Lung (tissue), 13 donors: Measurements from ENCODE around the gene CCDC78. TPM values are rescaled to one million over a fixed set of nuclear protein-coding genes. Genes with fewer than 3 reads are reported as not detected.

ENCODE experiments used
- ATAC-seq: fragments of 200-7000 bp; cut with Tn5 transposase; one replicate; pipeline ENCODE4 v1.9.1; 2020; ENCODE audit warnings: moderate number of reproducible peaks; ENCODE audit not compliant: insufficient read depth, low FRiP score
- DNase-seq, 3 donors: peaks; one replicate each; pipeline ENCODE4 v3.0.0-alpha.2; 2013 to 2017
- H3K27ac ChIP-seq, 2 donors: one replicate each; pipeline ENCODE4 v1.5.1; 2013; ENCODE audit warnings: mild to moderate bottlenecking in 2 of 2, moderate library complexity in 2 of 2, control low read depth in 1 of 2, inconsistent platforms in 1 of 2, low read depth in 1 of 2, low read length in 1 of 2
- H3K27me3 ChIP-seq, 3 donors: one replicate each; pipeline ENCODE4 v1.5.1; 2013; ENCODE audit warnings: low read length in 2 of 3; ENCODE audit not compliant: control insufficient read depth in 3 of 3, insufficient read depth in 3 of 3
- H3K36me3 ChIP-seq, 4 donors: one replicate each; pipeline ENCODE4 v1.5.1; 2013; ENCODE audit warnings: low read length in 4 of 4, mild to moderate bottlenecking in 1 of 4, moderate library complexity in 1 of 4; ENCODE audit not compliant: control insufficient read depth in 4 of 4, insufficient read depth in 4 of 4
- H3K4me1 ChIP-seq, 5 donors: one replicate each; pipeline ENCODE4 v1.5.1; 2013; ENCODE audit warnings: low read length in 5 of 5, mild to moderate bottlenecking in 2 of 5, moderate library complexity in 1 of 5; ENCODE audit not compliant: control insufficient read depth in 5 of 5, insufficient read depth in 5 of 5
- H3K4me3 ChIP-seq: one replicate; pipeline ENCODE4 v1.5.1; 2013; ENCODE audit warnings: mild to moderate bottlenecking, control low read depth, moderate library complexity
- H3K9ac ChIP-seq, 2 donors: one replicate each; pipeline ENCODE4 v1.5.1; 2013; ENCODE audit warnings: low read length in 2 of 2, control low read depth in 1 of 2; ENCODE audit not compliant: insufficient read depth in 1 of 2
- H3K9me3 ChIP-seq, 4 donors: one replicate each; pipeline ENCODE4 v1.5.1; 2013; ENCODE audit warnings: low read length in 3 of 4, mild to moderate bottlenecking in 1 of 4, moderate library complexity in 1 of 4; ENCODE audit not compliant: control insufficient read depth in 4 of 4, insufficient read depth in 3 of 4
- WGBS, 2 donors: extraction: QIAGEN DNeasy Blood & Tissue Kit; methylation state at CpG; one replicate each; pipeline ENCODE4 v1.1.7; 2013; 5-methylcytosine and 5-hydroxymethylcytosine counted together
- polyA plus RNA-seq, 2 donors: library from polyadenylated mRNA; stranded (reverse); fragments of 200-250 nt; gene quantifications; one replicate each; pipeline ENCODE4 v1.2.1, GENCODE V29; 2013
- small RNA-seq: library from RNA; depleted of rRNA; stranded (forward); fragments of <200 nt; gene quantifications from one replicate; pipeline ENCODE3, GENCODE V24; 2014; ENCODE audit warnings: low replicate concordance
- total RNA-seq, 2 donors: library from RNA; depleted of rRNA in 1 of 2; stranded (reverse); fragments of >200 nt in 1 of 2; gene quantifications; one replicate each; pipeline ENCODE4 v1.2.1, GENCODE V29; 2014 to 2021
- TF ChIP-seq, protein P1 (sequence below): IDR thresholded peaks from 2 replicates; pipeline ENCODE4 v1.5.1; 2012; ENCODE audit warnings: mild to moderate bottlenecking; ENCODE audit errors: control extremely low read depth, extremely low read depth
- donor health status: control.
- donor health status: control.
- donor health status: Bipolar disorder and iron deficiency.
- donor health status: healthy.
- donor health status: DM: yes; HTN: yes; CAD: no.

Gene CCDC78
- total and polyA plus RNA-seq, 4 donors, result 25.6 to 71.6 (median 37.0) TPM

- Histone ChIP-seq H3K4me3 (no peak overlapping the region), H3K27ac (no peak overlapping the region), H3K9ac (no peak overlapping the region), H3K9me3 (peaks cover 0 to 4% (median 0%) of the 10 kb centered on the region in 4 donors), H3K36me3 (peaks cover 2 to 46% (median 19%) of the 10 kb centered on the region in 4 donors), H3K4me1 (peaks cover 0 to 21% (median 4%) of the 10 kb centered on the region in 5 donors), H3K27me3 (no peaks in the 10 kb centered on the region)
- DNase-seq (no peak), ATAC-seq (no peak)
- 92 to 96% methylated on average over 21 of the region's 21 CpGs for WGBS, 2 donors
- TF ChIP-seq, protein P1, sequence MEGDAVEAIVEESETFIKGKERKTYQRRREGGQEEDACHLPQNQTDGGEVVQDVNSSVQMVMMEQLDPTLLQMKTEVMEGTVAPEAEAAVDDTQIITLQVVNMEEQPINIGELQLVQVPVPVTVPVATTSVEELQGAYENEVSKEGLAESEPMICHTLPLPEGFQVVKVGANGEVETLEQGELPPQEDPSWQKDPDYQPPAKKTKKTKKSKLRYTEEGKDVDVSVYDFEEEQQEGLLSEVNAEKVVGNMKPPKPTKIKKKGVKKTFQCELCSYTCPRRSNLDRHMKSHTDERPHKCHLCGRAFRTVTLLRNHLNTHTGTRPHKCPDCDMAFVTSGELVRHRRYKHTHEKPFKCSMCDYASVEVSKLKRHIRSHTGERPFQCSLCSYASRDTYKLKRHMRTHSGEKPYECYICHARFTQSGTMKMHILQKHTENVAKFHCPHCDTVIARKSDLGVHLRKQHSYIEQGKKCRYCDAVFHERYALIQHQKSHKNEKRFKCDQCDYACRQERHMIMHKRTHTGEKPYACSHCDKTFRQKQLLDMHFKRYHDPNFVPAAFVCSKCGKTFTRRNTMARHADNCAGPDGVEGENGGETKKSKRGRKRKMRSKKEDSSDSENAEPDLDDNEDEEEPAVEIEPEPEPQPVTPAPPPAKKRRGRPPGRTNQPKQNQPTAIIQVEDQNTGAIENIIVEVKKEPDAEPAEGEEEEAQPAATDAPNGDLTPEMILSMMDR, result no peak
Measured at GRCh38 chr16:672851-673250, 53.4 kb downstream of the CCDC78 start.

Small RNA genes within 50 kb of the gene (small RNA-seq; reads per million reads assigned to genes)
- gene MIR662, result not detected

Other genes with a start within 250 kb of the CCDC78 start
- gene CAPN15, start 198.7 kb downstream of the CCDC78 start, total RNA-seq, result 10 to 100 TPM; 14.4 to 64.1 TPM
- 10 to 100 TPM; 37.2 to 40.6 TPM for gene CAPN15, start 198.7 kb downstream of the CCDC78 start, polyA plus RNA-seq
- not detected for gene PRR35, start 166.0 kb downstream of the CCDC78 start, total RNA-seq
- not detected for gene PRR35, start 166.0 kb downstream of the CCDC78 start, polyA plus RNA-seq
- gene NHLRC4, start 159.4 kb downstream of the CCDC78 start, total RNA-seq, result 1 to 10 TPM; 7.0 to 8.6 TPM
- gene NHLRC4, start 159.4 kb downstream of the CCDC78 start, polyA plus RNA-seq, result 1 to 10 TPM; 2.3 to 4.5 TPM
- gene PIGQ, start 156.5 kb downstream of the CCDC78 start, total RNA-seq, result 10 to 100 TPM; 34.9 to 81.2 TPM
- gene PIGQ, start 156.5 kb downstream of the CCDC78 start, polyA plus RNA-seq, result 10 to 100 TPM; 41.5 to 98.2 TPM
- 10 to 100 TPM; 25.1 to 58.9 TPM for gene RAB40C, start 136.4 kb downstream of the CCDC78 start, total RNA-seq
- 10 to 100 TPM; 34.0 to 53.8 TPM for gene RAB40C, start 136.4 kb downstream of the CCDC78 start, polyA plus RNA-seq
- 1 to 10 TPM in 1 of 2 donors, under 1 TPM in 1; 0.31 to 2.5 TPM for gene WFIKKN1, start 95.5 kb downstream of the CCDC78 start, total RNA-seq
- gene WFIKKN1, start 95.5 kb downstream of the CCDC78 start, polyA plus RNA-seq, result under 1 TPM; 0.44 to 0.79 TPM
- gene METTL26, start 90.1 kb downstream of the CCDC78 start, total RNA-seq, result 10 to 100 TPM; 36.1 to 89.8 TPM
- 100 to 1,000 TPM; 138 to 200 TPM for gene METTL26, start 90.1 kb downstream of the CCDC78 start, polyA plus RNA-seq
- 10 to 100 TPM in 1 of 2 donors, 1 to 10 TPM in 1; 9.1 to 61.6 TPM for gene MCRIP2, start 84.6 kb downstream of the CCDC78 start, total RNA-seq
- gene MCRIP2, start 84.6 kb downstream of the CCDC78 start, polyA plus RNA-seq, result 100 to 1,000 TPM in 1 of 2 donors, 10 to 100 TPM in 1; 45.0 to 109 TPM
- gene WDR90, start 77.1 kb downstream of the CCDC78 start, total RNA-seq, result 10 to 100 TPM; 22.4 to 74.2 TPM
- 10 to 100 TPM; 18.6 to 33.4 TPM for gene WDR90, start 77.1 kb downstream of the CCDC78 start, polyA plus RNA-seq
- 100 to 1,000 TPM in 1 of 2 donors, 10 to 100 TPM in 1; 40.5 to 121 TPM for gene RHOT2, start 58.3 kb downstream of the CCDC78 start, total RNA-seq
- gene RHOT2, start 58.3 kb downstream of the CCDC78 start, polyA plus RNA-seq, result 100 to 1,000 TPM; 111 to 119 TPM
- 1 to 10 TPM in 1 of 2 donors, under 1 TPM in 1; 0.91 to 5.4 TPM for gene RHBDL1, start 50.8 kb downstream of the CCDC78 start, total RNA-seq
- gene RHBDL1, start 50.8 kb downstream of the CCDC78 start, polyA plus RNA-seq, result 1 to 10 TPM in 1 of 2 donors, under 1 TPM in 1; 0.98 to 2.2 TPM
- gene STUB1, start 46.0 kb downstream of the CCDC78 start, total RNA-seq, result 100 to 1,000 TPM in 1 of 2 donors, 10 to 100 TPM in 1; 58.8 to 131 TPM
- 100 to 1,000 TPM; 113 to 131 TPM for gene STUB1, start 46.0 kb downstream of the CCDC78 start, polyA plus RNA-seq
- 10 to 100 TPM; 32.5 to 90.3 TPM for gene JMJD8, start 42.1 kb downstream of the CCDC78 start, total RNA-seq
- gene JMJD8, start 42.1 kb downstream of the CCDC78 start, polyA plus RNA-seq, result 10 to 100 TPM; 48.4 to 67.5 TPM
- gene WDR24, start 36.0 kb downstream of the CCDC78 start, total RNA-seq, result 10 to 100 TPM in 1 of 2 donors, 1 to 10 TPM in 1; 8.1 to 16.3 TPM
- 1 to 10 TPM; 8.1 to 9.8 TPM for gene WDR24, start 36.0 kb downstream of the CCDC78 start, polyA plus RNA-seq
- 1 to 10 TPM in 1 of 2 donors, under 1 TPM in 1; 0.14 to 7.4 TPM for gene FBXL16, start 20.6 kb downstream of the CCDC78 start, total RNA-seq
- gene FBXL16, start 20.6 kb downstream of the CCDC78 start, polyA plus RNA-seq, result 1 to 10 TPM in 1 of 2 donors, under 1 TPM in 1; 0.93 to 5.0 TPM
- gene METRN, start 11.3 kb downstream of the CCDC78 start, total RNA-seq, result 10 to 100 TPM; 10.9 to 67.3 TPM
- gene METRN, start 11.3 kb downstream of the CCDC78 start, polyA plus RNA-seq, result 10 to 100 TPM; 30.3 to 52.7 TPM
- gene ANTKMT, start 5.3 kb downstream of the CCDC78 start, total RNA-seq, result 10 to 100 TPM in 1 of 2 donors, 1 to 10 TPM in 1; 9.2 to 65.7 TPM
- 10 to 100 TPM; 35.5 to 56.3 TPM for gene ANTKMT, start 5.3 kb downstream of the CCDC78 start, polyA plus RNA-seq
- gene HAGHL, start 663 bp upstream of the CCDC78 start, total RNA-seq, result 10 to 100 TPM in 1 of 2 donors, 1 to 10 TPM in 1; 4.1 to 26.7 TPM
- 10 to 100 TPM; 13.0 to 13.1 TPM for gene HAGHL, start 663 bp upstream of the CCDC78 start, polyA plus RNA-seq
- 10 to 100 TPM; 31.2 to 40.6 TPM for gene CIAO3, start 14.6 kb upstream of the CCDC78 start, total RNA-seq
- gene CIAO3, start 14.6 kb upstream of the CCDC78 start, polyA plus RNA-seq, result 10 to 100 TPM; 21.0 to 30.2 TPM
- gene MSLN, start 34.3 kb upstream of the CCDC78 start, total RNA-seq, result 100 to 1,000 TPM in 1 of 2 donors, 10 to 100 TPM in 1; 98.8 to 155 TPM
- 100 to 1,000 TPM; 116 to 125 TPM for gene MSLN, start 34.3 kb upstream of the CCDC78 start, polyA plus RNA-seq
- 10 to 100 TPM in 1 of 2 donors, 1 to 10 TPM in 1; 8.2 to 25.2 TPM for gene RPUSD1, start 61.9 kb upstream of the CCDC78 start, total RNA-seq
- gene RPUSD1, start 61.9 kb upstream of the CCDC78 start, polyA plus RNA-seq, result 10 to 100 TPM; 21.8 to 25.6 TPM
- 10 to 100 TPM; 13.3 to 16.5 TPM for gene CHTF18, start 62.2 kb upstream of the CCDC78 start, total RNA-seq
- gene CHTF18, start 62.2 kb upstream of the CCDC78 start, polyA plus RNA-seq, result 10 to 100 TPM in 1 of 2 donors, 1 to 10 TPM in 1; 7.5 to 17.4 TPM
- gene GNG13, start 74.3 kb upstream of the CCDC78 start, total RNA-seq, result not detected
- not detected for gene GNG13, start 74.3 kb upstream of the CCDC78 start, polyA plus RNA-seq
- gene LMF1, start 244.5 kb upstream of the CCDC78 start, total RNA-seq, result 10 to 100 TPM; 22.1 to 23.7 TPM
- gene LMF1, start 244.5 kb upstream of the CCDC78 start, polyA plus RNA-seq, result 10 to 100 TPM in 1 of 2 donors, 1 to 10 TPM in 1; 9.1 to 19.0 TPM